RPMI8226 (cell line): ENCODE data around the gene TMEM169.
A peak's percentile ranks its signal among the peaks of the same experiment; 100 is the strongest.
"Not testable (repeated sequence)": the region's sequence is repeated elsewhere in the genome, so short reads cannot be mapped to it uniquely, and the experiment has no call there.

ENCODE experiments used
- DNase-seq: peaks from one replicate; pipeline ENCODE4 v3.0.0-alpha.2; 2015

The TMEM169 gene

DNA sequence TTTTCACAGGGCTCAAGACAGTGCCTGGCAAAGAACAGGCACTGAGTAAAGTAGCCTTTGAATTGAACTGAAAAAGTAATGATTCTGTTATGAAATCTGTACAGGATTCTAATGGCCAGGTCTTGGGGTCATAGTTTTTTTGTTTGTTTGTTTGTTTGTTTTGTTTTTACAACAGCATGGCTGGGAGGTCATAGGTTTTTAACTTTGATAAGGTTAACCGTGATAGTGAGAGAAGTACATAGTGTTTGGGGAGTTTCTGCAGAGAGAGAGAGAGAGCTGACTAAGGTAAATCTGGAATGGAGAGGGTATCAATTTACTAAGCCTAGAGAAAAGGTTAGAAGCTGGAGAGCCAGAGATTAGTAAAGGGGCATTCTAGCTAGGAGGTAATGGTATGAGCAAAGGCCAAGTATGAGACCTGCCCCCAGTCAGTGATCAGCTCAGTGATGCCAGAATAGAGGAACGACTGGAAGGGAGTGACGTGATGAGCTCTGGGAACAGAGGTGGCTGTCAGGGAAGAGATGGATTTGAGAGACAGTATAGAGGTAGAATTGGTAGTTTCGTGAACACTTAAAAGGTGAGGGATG, 53.3 kb downstream of the TMEM169 start:
- DNase-seq, result no peak

DNA sequence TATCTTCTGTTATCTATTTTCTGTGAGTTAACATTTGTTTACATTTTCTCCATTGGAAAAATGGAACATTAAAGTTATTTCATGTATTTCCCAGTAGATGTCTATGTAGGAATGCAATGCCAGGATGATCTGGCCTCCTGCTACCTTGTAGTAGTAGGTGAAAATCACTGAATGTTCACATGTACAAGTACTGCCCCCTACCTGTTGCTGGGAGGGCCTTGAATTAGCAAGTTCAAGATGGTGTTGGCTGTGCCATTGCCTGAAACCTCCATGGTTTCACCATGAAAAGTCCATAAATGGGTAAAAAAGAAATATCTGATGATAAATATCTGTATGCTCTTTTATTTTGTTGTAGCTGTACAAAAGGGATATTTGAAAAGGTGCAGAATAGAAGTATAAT, 58.2 kb downstream of the TMEM169 start:
- peak; percentile 9 for DNase-seq

DNA sequence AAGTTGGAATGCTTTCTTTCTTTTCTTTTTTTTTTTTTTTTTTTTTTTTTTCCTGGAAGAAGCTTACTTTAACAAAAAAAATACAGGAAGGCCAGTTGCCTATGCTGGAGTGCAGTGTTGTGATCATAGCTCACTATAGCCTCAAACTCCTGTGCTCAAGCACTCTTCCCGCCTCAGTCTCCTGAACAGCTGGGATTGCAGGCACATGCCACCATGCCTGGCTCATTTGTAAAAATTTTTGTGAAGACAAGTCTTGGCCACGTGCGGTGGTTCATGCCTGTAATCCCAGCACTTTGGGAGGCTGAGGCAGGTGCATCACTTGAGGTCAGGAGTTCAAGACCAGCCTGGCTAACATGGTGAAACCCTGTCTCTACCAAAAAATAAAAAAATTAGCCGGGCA, 59.8 kb downstream of the TMEM169 start:
- not testable (repeated sequence) for DNase-seq

DNA sequence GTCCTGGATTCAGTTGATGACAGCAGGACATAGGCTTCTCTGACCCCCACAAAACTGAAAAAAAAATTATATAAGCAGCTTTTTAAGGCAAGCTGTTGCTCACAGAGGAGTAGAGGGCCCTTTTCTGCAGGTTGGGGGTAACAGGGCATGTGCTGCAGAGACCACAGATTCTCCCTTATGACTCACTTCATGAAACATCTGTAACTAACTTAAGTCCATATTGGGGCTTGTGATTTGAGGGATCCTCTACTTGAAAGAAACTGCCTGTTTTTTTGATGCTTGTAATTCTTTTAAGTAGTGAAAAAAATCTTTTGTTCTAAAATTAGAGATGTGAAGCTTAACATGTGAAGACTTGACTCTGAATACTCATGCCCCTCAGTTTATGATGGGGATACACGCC, 60.8 kb downstream of the TMEM169 start:
- DNase-seq, result no peak

DNA sequence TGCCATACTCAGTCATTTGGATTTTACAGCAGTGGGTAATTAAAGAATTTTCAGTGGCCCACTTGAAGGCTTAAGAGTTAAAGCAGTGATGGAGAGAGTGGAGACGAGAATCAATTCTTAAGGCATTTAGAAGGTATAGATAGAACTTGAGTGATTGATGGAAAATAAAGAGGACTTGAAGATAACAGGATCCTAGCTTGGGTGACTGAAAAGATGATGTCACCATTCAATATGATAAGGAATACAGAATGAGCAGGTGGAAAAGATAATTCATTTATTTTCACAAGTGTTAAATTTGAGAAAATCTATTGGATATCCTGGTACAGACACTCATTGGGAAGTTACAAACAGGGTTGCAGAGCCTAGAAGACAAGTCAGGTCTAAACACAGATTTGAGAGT, 62.7 kb downstream of the TMEM169 start:
- no peak for DNase-seq

DNA sequence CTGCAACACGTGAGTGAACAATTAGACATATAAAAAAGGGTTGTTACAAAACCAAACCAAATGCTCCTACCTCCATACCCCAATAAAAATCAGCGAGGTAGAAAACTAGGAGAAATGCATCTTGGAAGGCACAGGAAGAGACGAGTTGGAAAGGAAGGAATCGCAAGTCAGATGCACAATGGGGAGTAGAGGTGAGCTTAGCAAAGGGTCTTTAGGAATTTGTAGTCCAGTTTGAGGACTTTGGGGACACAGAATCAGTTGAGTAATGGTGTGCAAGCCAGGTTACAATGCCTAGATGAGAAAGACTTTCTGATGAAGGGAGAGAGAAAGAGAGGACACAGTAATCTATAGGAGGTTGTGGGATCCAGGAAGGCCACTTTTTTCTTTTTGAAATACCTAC, 63.1 kb downstream of the TMEM169 start:
- no peak for DNase-seq

DNA sequence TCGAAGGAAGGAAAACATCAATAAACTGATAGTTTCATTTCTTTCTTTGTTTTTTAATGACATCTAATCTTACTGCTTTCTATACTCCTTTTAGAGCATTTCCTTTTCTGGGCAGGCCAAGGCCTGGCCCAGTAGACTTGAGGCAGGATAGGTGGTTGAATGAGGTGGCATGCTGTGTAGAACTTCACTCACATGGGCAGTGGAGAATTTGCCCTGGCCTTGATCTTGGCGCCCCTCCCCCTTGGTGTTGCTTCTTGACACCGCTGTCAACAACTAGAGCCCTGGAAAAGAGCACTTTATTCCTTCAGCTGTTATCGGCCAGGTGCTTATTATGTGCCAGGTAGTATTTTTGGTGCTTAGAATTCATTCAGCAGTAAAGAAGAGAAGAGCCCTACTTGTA, 64.9 kb downstream of the TMEM169 start:
- no peak for DNase-seq

DNA sequence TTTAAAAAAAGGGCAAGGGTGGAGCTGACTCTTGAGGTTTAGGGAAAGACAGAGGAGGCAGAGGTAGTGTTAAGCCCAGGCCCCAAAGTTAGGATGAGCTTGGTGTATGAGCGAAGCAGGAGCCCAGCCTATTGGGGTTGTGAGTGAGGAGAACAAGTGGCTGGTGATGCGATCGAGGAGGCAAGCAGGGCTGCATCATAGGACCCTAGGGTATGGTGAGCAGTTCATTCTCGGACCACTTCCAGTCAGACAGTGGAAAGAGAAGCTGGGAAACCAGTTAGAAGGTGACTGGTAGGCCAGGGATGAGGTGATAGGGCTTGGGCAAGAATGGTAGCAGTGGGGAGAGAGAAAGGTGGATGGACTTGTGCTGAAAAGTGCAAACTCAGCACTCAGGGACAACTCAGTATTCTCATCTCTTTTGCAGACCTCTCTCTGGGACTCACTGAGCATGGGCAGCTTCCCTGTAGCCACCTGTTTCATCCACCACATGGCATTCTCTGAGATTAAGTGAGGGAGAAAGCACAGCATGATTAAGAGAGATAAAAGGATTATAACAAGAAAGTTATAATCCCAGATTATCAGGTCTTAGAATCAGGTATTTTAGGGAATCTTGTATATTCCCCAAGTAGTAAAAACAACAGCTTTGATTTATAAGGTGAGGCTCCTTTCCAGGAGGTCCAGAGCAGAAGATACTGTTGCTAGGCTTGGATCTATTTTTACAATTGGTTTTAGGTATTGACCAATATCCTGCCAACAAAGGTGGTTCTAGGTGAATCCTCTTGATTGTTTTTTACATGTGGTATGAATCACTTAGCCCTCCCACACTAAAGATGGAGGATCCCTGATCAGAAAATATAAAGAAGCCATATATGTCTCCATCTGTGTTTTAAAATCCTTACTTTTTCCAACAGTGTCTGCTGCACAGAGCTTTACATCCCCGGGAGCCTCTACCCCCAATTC, 65.7 kb downstream of the TMEM169 start:
- DNase-seq, result no peak

DNA sequence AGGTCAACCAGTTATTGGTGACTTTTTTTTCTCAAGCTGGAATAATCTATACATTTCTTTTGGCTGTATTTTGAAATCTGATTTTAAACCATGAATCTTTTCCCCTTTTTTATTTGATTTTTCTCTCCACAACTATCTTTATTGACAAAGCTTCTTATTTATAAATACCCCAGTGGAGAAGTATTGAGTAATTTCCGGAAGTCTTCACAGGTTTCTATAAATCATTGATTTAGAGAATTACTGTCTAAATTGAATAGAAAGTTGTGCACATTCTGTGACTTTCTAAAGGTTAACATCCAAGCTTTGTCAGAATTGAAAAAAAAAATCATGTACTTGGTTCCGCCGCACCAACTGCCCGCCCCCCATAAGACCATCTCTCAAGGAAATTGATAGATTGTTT, 67.3 kb downstream of the TMEM169 start:
- no peak for DNase-seq

DNA sequence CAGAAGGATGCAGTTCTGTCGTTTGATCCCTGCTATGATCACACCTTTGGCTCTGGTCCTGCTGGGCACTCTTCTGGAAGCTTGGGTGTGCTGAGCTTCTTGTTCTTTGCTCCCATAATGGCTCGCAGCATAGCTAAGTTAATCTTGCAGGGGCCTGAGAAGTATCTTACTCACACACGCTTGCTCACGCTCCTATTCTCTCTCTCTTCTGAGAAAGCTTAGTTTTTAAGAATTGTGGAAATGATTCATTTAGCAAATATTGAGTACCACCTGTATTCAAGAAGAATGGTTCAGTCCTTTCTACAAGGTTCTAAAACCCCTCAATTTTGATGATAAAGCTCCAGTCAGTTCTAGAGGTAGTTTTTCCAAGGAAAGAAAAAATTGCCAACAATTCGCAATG, 68.0 kb downstream of the TMEM169 start:
- DNase-seq, result no peak

DNA sequence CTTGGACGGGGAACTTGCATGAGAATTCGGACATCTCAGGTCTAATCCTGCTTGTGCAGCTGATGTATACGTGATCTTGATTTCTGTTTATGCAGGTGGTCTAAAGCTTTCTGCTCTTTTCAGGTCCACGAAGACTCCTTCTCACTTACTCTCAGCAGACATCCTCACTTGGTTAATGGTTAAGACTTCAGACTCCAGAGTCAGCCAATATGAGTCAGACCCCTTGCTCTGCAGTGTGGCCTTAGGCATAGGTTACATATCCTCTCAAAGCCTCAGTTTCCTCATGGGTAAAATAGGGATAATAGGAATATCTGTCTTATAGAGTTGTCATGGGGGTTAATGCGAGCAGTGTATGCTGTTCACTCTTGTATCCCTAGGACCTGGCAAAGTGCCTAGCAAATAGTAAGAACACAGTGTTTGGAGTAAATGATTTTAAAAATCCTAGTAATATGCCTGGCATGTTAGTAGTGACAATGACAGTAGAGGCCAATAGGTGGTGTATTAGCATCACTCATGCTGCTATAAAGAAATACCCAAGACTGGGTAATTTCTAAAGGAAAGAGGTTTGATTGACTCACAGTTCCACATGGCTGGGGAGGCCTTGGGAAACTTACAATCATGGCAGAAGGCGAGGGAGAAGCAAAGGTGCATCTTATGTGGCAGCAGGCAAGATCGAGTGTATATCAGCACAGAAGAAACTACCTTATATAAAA, 69.8 kb downstream of the TMEM169 start:
- no peak for DNase-seq
